Mucosa of gallbladder (tissue), 1 donor: ENCODE data around the gene PRXL2B. TPM values are rescaled to one million over a fixed set of nuclear protein-coding genes. Genes with fewer than 3 reads are reported as not detected.
"Not testable (repeated sequence)": the region's sequence is repeated elsewhere in the genome, so short reads cannot be mapped to it uniquely, and the experiment has no call there.

Experiments used
- DNase-seq: peaks from one replicate; pipeline ENCODE4 v3.0.0-alpha.2; 2020; ENCODE audit warnings: low spot score
- total RNA-seq: library from RNA; stranded (reverse); gene quantifications from one replicate; pipeline ENCODE4 v1.2.1, GENCODE V29; 2021
- donor health status: DM: no; HTN: no; CAD: no.

PRXL2B gene
- total RNA-seq, 1 donor from 2014 or later: 133 TPM

GRCh38 chr1:2612591-2613365 is 26.2 kb downstream of the PRXL2B start:
- DNase-seq: no peak

GRCh38 chr1:2614145-2614544 is 27.6 kb downstream of the PRXL2B start:
- no peak for DNase-seq

GRCh38 chr1:2617971-2618470 is 31.4 kb downstream of the PRXL2B start:
- DNase-seq: no peak

DNA sequence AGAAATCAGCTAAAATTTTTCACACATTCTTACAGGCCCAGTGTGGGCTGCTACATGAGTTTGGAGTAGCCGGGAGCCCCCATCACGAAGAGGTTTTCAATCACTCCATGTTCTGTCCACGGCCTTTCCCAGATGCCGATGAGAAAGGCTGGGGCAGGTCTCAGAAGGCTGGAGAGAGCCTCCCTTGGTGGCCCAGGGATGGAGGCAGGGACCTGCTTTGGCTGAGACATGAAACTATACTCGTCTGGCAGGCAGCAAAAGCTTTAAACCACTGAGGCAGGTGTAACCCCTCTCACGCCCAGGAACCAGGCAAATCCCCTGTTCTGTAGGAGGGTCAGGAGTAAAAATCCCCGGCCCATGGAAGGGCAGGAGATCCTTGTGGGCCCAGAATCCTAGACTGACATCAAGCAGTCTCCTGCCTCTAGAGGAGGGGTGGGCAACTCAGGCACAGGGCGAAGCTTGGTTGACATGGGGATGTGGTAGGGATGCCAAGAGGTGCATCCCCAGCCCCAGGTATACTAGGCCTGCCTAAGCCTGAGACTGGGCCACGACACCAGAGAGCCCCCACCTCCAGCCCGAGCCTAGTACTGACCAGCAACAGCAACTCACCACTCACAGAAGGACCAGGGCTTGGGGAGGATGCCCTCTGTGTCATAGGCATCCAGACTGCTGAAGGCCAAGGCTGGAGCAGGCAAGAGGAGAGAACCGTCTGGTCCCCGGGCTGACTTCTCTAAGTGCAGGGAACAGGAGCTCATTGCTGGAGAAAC is 37.2 kb downstream of the PRXL2B start:
- no peak for DNase-seq

DNA sequence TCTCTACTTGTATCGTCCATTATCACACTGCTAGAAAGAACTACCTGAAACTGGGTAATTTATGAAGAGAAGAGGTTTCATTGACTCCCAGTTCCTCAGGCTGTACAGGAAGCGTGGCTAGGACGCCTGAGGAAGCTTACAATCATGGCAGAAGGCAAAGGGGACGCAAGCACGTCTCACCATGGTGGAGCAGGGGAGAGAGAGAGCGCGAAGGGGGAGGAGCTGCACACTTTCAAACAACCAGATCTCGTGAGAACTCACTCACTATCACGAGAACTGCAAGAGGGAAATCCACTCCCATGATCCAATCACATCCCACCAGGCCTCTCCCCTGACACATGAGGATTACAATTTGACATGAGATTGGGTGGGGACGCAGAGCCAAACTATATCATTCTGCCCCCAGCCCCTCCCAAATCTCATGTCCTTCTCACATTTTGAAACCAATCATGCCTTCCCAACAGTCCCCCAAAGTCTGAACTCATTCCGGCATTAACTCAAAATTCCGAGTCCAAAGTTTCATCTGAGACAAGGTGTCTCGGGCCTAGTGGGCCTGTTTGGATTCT is 38.2 kb downstream of the PRXL2B start:
- DNase-seq: no peak

DNA sequence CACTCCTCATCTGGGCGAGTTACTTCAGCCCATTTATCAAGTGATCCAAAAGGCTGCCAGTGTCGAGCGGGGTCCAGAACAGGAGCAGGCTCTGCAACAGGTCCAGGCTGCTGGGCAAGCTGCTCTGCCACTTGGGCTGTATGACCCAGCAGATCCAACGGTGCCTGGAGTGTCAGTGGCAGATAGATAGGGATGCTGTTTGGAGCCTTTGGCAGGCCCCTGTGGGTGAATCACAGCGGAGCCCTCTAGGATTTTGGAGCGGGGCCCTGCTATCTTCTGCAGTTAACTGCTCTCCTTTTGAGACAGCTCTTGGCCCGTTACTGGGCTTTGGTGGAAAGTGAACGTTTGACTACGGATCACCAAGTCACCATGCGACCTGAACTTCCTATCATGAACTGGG is 38.7 kb downstream of the PRXL2B start:
- no peak for DNase-seq

- not testable (repeated sequence) for DNase-seq
These were observed 39.2 kb downstream of the PRXL2B start for GRCh38 chr1:2625748-2626147.

GRCh38 chr1:2627746-2628145 is 41.2 kb downstream of the PRXL2B start:
- DNase-seq: no peak

DNA sequence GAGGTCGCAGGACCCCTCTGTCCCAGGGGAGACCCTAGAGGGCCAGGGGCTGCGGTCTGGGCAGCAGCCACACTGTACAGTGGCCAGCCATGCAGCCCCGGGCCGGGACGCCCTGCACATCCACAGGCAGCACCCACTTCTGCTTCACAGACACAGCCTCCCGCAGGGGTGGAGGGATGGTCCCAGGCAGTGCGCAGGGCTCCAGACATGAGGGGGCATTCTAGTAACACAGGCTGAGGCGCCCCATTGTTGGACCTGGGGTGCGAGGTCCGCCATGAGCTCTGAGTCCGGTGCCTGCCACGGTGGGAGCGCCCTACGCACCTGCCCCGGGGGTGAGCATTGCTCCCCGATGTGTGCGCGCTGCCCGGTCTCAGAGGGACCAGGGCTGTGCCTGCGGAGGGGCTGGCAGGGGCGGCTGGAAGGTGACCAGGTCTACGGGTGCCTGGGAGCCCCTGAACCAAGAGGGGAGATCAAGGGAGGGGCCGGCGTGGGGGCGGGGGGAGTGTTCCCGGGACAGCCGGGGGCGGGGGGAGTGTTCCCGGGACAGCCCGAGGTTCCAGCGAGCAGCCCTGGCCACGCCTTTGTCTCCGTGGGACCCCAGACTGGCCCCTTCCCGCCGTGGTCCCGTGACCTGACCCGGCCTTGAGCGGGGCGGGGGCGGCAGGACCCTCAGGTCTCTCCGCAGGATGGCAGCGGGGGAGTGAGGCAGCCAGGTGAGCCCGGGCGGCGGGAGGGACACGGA is 41.8 kb downstream of the PRXL2B start:
- DNase-seq: no peak

DNA sequence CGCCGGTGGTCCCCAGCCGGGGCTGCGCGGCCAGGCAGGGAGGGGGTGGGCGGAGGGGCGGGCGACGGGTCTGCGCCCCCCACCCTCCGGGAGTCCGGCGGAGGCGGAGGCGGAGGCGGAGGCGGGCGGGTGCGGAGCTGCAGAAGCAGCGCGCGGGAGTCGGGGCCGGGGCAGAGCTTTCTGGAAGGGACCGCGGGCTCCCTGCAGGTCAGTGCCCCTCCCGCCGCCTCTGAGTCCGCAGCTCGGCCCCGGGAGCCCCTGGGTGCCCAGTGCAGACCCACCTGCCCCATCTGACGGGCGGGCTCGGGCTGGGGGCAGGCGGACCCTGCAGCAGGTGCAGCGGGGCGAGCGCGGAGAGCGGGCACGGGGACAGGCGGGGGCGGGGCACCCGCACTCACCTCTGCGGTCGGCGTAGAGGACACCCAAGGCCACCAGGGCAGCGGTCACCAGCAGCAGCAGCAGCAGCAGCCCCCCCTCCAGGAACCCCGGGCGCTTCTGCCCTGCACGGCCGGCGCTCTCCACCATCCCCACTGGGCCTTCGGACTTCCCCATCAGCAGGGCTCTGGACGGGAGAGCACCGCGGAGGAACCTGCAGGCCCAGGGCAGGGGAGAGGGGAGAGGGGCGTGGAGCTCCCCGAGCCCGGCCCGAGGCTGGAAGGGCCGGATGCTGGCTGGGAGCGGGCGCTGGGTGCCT is 42.5 kb downstream of the PRXL2B start:
- DNase-seq: no peak

- no peak for DNase-seq
These were observed 43.3 kb downstream of the PRXL2B start for GRCh38 chr1:2629627-2630497.

DNA sequence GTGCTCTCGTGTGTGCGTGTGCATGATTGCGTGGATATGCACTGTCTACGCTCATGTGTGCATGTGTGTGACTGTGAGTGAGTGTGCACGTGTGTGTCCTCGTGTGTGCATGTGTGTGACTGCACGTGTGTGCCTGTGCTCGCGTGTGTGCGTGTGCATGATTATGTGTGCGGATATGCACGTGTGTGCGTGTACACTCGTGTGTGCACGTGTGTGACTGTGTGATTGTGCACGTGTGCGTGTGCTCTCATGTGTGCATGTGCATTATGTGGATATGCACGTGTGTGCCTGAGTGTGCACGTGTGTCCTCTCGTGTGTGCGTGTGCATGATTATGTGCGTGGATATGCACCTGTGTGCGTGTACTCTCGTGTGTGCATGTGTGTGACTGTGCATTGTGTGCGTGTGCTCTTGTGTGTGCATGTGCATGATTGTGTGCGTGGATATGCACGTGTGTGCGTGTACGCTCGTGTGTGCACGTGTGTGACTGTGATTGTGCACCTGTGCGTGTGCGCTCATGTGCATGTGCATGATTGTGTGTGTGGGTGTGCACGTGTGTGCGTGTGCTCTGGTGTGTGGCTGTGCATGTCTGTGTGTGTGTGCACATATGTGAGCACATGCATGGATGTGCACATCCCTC is 44.0 kb downstream of the PRXL2B start:
- no peak for DNase-seq

DNA sequence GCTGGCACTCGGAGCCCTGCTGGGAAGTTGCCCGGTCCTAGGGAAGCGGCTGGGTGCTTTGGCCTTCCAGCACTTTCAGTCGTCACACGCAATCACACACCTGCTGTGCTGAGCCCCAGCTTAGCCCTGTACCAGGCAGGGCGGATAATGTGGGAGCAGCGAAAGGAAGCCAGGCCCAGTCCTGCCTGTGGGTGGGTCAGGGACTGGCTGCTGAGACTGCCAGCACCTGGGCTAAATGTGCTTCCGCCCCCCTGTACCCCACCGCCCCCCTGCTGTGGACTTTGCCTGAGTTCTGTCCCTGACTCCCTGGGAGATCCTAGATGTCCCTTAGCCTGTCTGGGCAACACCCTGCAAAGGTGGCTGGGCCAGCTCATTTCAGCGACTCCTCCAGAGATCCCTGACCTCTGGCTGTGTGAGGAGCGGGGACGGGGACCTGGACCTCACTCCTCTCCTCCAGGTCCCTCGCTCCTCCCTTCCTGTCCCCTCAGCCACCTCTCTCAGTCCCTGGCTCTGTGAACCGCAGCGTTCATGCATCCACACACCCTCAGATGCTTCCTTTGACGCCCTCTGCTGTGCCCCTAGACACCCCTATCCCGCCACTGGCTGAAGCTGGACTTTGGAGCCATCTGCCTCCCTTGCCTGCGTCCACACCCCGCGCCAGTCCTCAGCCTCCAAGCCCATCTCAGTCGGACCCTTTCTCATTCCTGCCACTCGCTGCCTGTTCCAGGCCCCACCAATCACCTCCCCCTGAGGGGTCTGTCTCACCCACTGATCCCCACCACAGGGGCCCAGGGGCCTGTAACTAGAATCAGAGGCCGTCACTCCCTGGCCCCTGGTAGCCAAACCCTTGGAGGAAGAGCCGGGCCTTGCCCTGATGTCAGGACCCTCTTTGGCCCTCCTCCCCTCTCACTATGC is 44.8 kb downstream of the PRXL2B start:
- DNase-seq: no peak

GRCh38 chr1:2632051-2632430 is 45.5 kb downstream of the PRXL2B start:
- no peak for DNase-seq

GRCh38 chr1:2632561-2633361 is 46.2 kb downstream of the PRXL2B start, which contains the start of gene MMEL1:
TSS of gene MMEL1 (minus strand) at chr1:2633016. CDS start at chr1:2629484, 3,532 bp downstream.
- DNase-seq: no peak

DNA sequence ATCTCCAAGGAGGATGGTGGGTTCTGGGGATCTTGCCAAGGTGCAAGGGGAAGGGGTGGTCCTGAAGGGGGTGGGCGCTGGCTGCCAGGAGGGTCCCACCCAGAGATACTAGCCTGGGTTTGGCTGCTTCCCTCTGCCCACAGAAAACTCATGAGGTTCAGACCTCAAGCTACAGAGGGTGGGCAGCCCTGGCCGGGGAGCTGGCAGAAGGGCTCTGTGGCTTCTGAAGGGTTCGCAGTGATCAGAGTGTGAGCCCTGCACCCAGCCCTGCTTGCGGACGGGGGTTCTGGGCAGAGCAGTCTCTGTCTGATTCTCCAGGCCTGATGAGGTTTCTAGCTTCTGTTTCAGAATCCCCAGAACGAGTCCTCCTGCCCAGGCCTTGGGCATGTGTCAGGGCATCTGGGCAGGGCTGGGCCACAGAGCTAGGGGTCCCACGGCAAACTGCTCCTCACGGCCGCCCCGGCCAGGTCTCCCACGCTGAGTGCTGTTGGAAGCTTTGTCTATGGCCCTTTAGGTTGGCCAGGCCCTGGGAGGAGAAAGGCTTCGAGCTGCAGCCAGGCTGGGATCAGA is 46.9 kb downstream of the PRXL2B start:
- no peak for DNase-seq

GRCh38 chr1:2633936-2634491 is 47.4 kb downstream of the PRXL2B start:
- DNase-seq: no peak
